IPS DF 6.9 (cell line): ENCODE data around the gene LY6G6D.

Experiments
- DNase-seq: peaks from one replicate; pipeline ENCODE4 v3.0.0-alpha.2; 2013; ENCODE audit warnings: low read depth, low spot score
- H3K27ac ChIP-seq: one replicate; pipeline ENCODE4 v1.5.1; 2013; ENCODE audit warnings: low read length, control low read depth
- H3K27me3 ChIP-seq: 2 replicates; pipeline ENCODE4 v1.6.1; 2013; ENCODE audit warnings: mild to moderate bottlenecking, low read length; ENCODE audit not compliant: control insufficient read depth, insufficient read depth
- H3K36me3 ChIP-seq: 2 replicates; pipeline ENCODE4 v1.6.1; 2013; ENCODE audit warnings: low read length; ENCODE audit not compliant: control insufficient read depth, insufficient read depth
- H3K4me1 ChIP-seq: 2 replicates; pipeline ENCODE4 v1.6.1; 2013; ENCODE audit warnings: low read length; ENCODE audit not compliant: control insufficient read depth, insufficient read depth
- H3K4me3 ChIP-seq: 2 replicates; pipeline ENCODE4 v1.5.1; 2013; ENCODE audit warnings: mild to moderate bottlenecking, low read length
- H3K9me3 ChIP-seq: 2 replicates; pipeline ENCODE4 v1.6.1; 2013; ENCODE audit warnings: low read length, inconsistent platforms; ENCODE audit not compliant: control insufficient read depth, insufficient read depth
- WGBS: extraction: QIAGEN DNeasy Blood & Tissue Kit; methylation state at CpG from one replicate; pipeline ENCODE4 v1.1.7; 2013; ENCODE audit warnings: mixed read lengths, missing lambda C conversion rate; ENCODE audit not compliant: insufficient read length, insufficient coverage; 5-methylcytosine and 5-hydroxymethylcytosine counted together

Gene LY6G6D

DNA sequence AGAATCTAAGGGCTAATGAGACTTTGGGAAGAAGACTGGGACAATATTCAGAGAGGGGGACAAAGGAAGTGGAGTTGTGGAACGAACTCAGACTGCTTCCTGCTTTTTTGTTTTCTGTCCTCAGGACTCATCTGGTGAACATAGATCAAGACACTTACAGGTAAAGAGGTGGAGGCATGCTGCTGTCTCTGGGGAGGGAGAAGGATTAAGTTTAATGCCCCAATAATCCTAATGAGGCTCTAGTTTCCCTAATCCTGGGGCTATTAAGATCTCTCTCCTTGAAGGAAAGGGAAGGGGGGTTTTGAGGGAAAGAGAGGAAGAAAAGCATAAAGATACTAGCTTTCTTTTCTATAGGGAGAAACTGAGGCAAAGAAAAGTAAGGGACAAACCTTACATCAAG is 29.3 kb downstream of the LY6G6D start:
- no peaks in the 10 kb centered on the region for H3K9me3 ChIP-seq
- no peak overlapping the region for H3K4me3 ChIP-seq
- peaks cover 7% of the 10 kb centered on the region for H3K36me3 ChIP-seq
- DNase-seq = no peak
- no CpG with 5 or more reads among the region's 1 CpG for WGBS
- no peaks in the 10 kb centered on the region for H3K27me3 ChIP-seq
- H3K27ac ChIP-seq = no peak overlapping the region
- no peaks in the 10 kb centered on the region for H3K4me1 ChIP-seq

DNA sequence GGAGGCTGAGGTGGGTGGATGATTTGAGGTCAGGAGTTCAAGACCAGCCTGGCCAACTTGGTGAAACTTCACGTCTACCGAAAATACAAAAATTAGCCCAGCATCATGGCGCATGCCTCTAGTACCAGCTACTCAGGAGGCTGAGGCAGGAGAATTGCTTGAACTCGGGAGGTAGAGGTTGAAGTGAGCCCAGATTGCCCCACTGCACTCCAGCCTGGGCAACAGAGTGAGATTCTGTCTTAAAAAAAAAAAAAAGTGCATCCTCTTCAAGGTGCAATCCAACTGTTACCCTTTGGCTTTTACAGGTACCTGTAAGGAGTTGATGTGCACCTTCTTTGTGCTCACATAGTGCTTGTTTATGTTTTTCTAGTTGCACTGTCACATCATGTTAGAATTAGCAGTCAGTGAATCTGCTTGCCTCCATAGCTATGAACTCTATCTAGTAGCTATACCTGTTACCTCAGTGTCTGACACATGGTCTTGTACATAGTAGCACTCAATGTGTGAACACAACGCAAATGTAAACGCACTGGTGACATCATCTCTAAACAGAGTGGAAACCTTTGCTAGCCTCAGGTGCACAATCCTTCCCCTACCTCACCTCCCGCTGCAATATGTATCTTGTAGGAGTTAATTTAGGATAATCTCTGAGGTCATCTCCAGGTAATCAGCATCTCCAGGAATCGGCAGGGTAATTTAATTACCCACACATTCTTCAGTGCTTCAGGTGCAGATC is 34.3 kb downstream of the LY6G6D start:
- H3K27me3 ChIP-seq = no peaks in the 10 kb centered on the region
- peaks cover 9% of the 10 kb centered on the region for H3K36me3 ChIP-seq
- H3K9me3 ChIP-seq = no peaks in the 10 kb centered on the region
- no peak for DNase-seq
- H3K27ac ChIP-seq = no peak overlapping the region
- no peaks in the 10 kb centered on the region for H3K4me1 ChIP-seq
- no peak overlapping the region for H3K4me3 ChIP-seq
- no CpG with 5 or more reads among the region's 8 CpGs for WGBS

DNA sequence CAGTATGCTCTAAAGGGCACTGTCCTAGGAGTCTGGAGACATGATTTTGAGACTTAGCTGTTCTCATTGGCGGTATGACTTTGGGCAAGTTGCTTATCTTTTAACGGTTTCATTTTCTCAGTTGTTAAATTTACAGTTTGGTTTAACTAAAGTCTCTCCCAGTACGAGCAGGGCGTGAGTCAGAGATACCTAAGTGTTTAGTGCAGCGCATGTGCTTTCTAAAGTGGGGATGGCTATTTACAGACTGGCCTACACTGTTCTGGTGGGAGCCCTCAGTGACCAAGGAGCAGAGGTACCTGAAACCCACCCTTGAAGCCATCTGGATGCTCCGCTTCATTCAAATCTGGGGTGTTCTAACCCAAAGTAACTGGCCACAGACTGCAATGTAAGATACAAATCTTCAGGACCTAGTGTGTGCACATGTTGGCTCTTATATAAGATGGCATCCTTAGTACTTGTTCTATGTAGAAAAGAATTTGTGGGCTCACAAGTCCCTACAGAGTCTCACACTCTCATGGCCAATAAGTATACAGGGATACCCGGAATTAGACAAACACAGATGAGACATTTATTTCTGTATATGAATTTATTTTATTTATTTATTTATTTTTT is 35.4 kb downstream of the LY6G6D start:
- no peaks in the 10 kb centered on the region for H3K4me1 ChIP-seq
- DNase-seq = no peak
- peaks cover 9% of the 10 kb centered on the region for H3K36me3 ChIP-seq
- H3K27me3 ChIP-seq = no peaks in the 10 kb centered on the region
- no peaks in the 10 kb centered on the region for H3K9me3 ChIP-seq
- H3K4me3 ChIP-seq = no peak overlapping the region
- H3K27ac ChIP-seq = no peak overlapping the region
- WGBS = no CpG with 5 or more reads among the region's 7 CpGs

DNA sequence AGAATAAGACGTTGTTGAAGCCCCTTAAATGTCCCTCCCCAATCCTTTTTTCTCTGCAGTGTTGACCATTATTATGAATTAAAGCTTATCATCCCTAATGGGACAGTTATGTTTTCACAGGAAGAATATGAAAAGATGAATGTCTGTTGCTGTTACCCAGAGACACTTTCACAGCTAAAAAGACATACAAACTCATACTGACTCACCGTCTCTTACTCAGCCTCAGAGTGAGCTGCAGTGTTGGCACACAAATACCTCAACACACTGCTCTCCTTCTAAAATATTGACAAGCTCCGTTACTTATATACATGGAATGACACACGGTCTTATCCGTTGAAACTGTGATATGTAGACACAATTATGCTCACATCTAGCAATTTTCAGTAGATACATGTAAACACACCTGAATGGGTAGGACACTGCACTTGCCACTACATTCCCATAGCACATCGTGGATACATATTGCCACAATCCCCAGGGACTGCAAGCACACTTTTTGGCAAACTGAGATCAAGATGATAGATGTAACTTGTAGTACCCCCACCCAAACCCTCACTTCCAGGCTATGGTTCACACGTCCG is 37.7 kb downstream of the LY6G6D start:
- H3K27ac ChIP-seq = no peak overlapping the region
- H3K27me3 ChIP-seq = no peaks in the 10 kb centered on the region
- no peaks in the 10 kb centered on the region for H3K9me3 ChIP-seq
- no peak overlapping the region for H3K4me3 ChIP-seq
- no peaks in the 10 kb centered on the region for H3K4me1 ChIP-seq
- WGBS = no CpG with 5 or more reads among the region's 8 CpGs
- DNase-seq = no peak
- peaks cover 3% of the 10 kb centered on the region; the same call in 1 of the 2 replicates for H3K36me3 ChIP-seq

DNA sequence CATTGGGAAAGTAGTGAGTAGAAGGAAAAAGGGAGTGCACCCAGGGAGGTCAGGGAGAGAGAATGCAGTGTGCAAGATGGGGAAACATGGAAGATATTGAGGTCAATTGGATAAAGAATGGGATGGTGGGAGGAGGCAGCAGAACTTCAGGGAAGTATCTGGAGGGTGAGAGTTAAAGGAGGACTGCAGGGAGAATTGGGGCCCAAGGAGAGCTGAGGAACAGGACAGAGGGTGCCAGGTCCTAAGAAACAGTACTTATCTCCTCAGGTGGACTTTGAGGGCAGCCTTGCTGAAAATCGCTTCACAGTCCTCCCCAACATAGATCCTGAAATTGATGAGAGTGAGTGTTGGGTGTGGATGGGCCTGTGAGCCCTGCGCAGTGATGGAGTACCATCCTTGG is 43.1 kb downstream of the LY6G6D start:
- no peak overlapping the region for H3K27ac ChIP-seq
- no peaks in the 10 kb centered on the region; the same call in 1 of the 2 replicates for H3K36me3 ChIP-seq
- H3K4me3 ChIP-seq = no peak overlapping the region
- H3K27me3 ChIP-seq = no peaks in the 10 kb centered on the region
- WGBS = no CpG with 5 or more reads among the region's 2 CpGs
- no peaks in the 10 kb centered on the region for H3K9me3 ChIP-seq
- H3K4me1 ChIP-seq = peaks cover under 1% of the 10 kb centered on the region; the same call in 1 of the 2 replicates
- DNase-seq = no peak

DNA sequence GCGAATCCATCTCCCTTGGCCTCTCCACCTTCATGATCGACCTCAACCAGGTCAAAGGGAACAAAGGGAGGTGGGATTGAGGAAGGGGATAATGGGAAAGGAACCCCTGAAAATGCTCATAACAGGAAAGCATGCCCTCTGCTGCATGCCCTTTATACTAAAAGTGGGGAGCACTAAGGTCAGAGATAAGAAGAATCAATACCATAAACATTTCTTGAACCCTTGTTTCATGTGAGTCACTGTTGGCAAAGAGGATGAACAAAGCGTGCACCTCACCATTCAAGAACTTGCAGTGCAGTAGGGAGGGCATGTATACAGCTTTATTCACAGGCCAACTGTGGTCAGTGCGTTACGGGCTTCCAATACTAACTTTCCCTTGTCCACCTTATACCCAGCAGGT is 45.6 kb downstream of the LY6G6D start:
- Histone ChIP-seq H3K27me3 (no peaks in the 10 kb centered on the region), H3K4me3 (no peak overlapping the region)
- WGBS = no CpG with 5 or more reads among the region's 5 CpGs

DNA sequence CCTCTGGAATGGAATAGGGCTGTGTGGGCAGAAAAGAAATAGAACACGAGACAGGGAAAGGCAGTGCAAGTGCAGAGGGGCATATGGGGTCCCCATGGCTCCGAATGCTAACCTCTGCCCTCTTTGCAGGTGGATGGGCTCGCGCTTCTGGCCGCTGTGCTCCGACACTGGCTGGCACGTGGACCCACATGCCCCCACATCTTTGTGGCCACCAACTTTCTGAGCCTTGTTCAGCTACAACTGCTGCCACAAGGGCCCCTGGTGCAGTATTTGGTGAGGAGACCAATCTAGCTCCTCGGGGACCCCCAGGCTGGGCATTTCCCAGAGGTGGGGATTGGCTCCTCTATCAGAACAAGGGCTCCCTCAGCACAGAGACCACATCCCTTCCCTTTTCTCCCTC is 46.2 kb downstream of the LY6G6D start:
- no CpG with 5 or more reads among the region's 8 CpGs for WGBS
- Histone ChIP-seq H3K4me3 (no peak overlapping the region), H3K27me3 (no peaks in the 10 kb centered on the region), H3K4me1 (peaks cover 3% of the 10 kb centered on the region; the same call in 1 of the 2 replicates), H3K27ac (no peak overlapping the region), H3K9me3 (no peaks in the 10 kb centered on the region), H3K36me3 (no peaks in the 10 kb centered on the region; the same call in 1 of the 2 replicates)
- DNase-seq = no peak

More for the DNA sequence above, 45.6 kb downstream of the LY6G6D start:
- Histone ChIP-seq H3K27ac (no peak overlapping the region), H3K4me1 (peaks cover 3% of the 10 kb centered on the region; the same call in 1 of the 2 replicates), H3K36me3 (no peaks in the 10 kb centered on the region; the same call in 1 of the 2 replicates), H3K9me3 (no peaks in the 10 kb centered on the region)
- DNase-seq = no peak

DNA sequence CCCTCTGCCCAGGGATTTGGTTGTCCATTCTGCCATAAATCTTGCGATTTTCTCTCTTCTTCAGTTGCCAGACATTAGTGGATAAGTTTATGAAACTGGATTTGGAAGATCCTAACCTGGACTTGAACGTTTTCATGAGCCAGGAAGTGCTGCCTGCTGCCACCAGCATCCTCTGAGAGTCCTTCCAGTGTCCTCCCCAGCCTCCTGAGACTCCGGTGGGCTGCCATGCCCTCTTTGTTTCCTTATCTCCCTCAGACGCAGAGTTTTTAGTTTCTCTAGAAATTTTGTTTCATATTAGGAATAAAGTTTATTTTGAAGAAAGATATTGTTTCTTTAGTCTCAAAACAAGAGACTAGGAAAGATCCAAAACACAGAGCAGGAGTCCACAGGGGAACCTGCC is 47.2 kb downstream of the LY6G6D start, which contains the start of gene SAPCD1:
Gene SAPCD1 (plus strand): TSS at position 301 of the 400 bp plus-strand sequence. CDS start 399 bp downstream, outside the sequence.
- no CpG with 5 or more reads among the region's 4 CpGs for WGBS
- Histone ChIP-seq H3K9me3 (no peaks in the 10 kb centered on the region), H3K36me3 (no peaks in the 10 kb centered on the region; the same call in 1 of the 2 replicates), H3K27me3 (no peaks in the 10 kb centered on the region), H3K27ac (no peak within 1 kb of the TSS), H3K4me1 (peaks cover 3% of the 10 kb centered on the region; the same call in 1 of the 2 replicates), H3K4me3 (no peak within 1 kb of the TSS)
- no peak for DNase-seq

DNA sequence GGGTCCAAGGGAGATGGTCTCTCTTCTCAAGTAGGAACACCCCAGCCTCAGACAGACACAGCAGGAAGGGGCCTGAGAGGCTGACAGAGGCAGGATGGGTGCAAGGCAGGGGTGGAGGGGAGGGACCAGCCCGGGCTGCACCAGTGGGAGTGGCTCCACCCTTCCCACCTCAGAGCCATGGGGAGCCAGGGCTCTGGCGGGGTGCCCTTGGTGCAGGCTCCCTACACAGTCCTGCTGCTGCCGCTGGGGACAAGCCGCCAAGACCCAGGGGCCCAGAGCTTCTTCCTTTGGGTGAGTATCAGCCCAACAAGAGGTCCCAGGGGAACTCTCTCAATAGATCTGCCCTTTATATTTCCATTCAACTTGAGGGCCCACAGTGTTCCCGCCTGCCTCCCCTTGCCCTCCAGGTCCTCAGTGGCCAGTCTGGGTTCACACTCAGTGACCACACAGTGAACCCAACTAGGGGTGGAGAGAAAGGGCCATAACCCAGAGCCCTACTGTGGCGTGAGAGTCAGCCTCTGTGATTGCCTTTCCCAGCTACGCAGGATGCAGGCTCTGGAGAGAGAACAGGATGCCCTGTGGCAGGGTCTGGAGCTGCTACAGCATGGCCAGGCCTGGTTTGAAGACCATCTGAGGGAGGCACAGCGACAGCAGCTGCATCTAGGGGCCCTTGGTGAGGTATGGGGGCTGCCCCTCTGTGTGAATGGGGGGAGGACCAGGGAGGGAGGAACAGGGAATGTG is 47.9 kb downstream of the LY6G6D start:
- Histone ChIP-seq H3K4me1 (peaks cover 3% of the 10 kb centered on the region; the same call in 1 of the 2 replicates), H3K9me3 (no peaks in the 10 kb centered on the region), H3K4me3 (no peak overlapping the region), H3K27me3 (no peaks in the 10 kb centered on the region), H3K36me3 (no peaks in the 10 kb centered on the region; the same call in 1 of the 2 replicates), H3K27ac (no peak overlapping the region)
- no peak for DNase-seq
- no CpG with 5 or more reads among the region's 8 CpGs for WGBS

DNA sequence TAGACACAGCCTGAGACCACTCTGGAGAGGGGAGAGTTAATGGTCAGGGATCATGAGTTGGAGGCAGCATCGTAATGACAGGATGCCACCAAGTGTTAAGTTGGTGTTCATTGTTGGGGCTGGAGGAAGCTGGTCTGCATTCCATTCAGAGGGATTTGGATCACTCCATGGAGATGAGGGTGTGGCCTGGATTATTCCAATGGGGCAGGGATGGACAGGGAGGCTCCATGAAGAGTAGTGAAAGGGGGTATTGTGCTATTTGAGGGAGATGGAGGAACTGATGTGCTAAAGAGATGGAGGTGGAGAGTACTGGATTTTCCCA is 48.4 kb downstream of the LY6G6D start:
- H3K4me1 ChIP-seq = peaks cover 3% of the 10 kb centered on the region; the same call in 1 of the 2 replicates
- H3K4me3 ChIP-seq = no peak overlapping the region
- H3K27ac ChIP-seq = no peak overlapping the region
- H3K27me3 ChIP-seq = no peaks in the 10 kb centered on the region
- whole genome bisulfite sequencing = no CpG with 5 or more reads among the region's 1 CpG
- no peaks in the 10 kb centered on the region for H3K9me3 ChIP-seq
- no peaks in the 10 kb centered on the region; the same call in 1 of the 2 replicates for H3K36me3 ChIP-seq
- no peak for DNase-seq
